Stimulated activated CD8-positive, alpha-beta memory T cell treated with anti-CD3 and anti-CD28 coated beads, Interleukin-4, amount 100 ng/mL, for 48 hours (primary cell): ENCODE data around the gene ZNF454.

ENCODE experiments used
- DNase-seq: peaks from one replicate; pipeline ENCODE4 v3.0.0-alpha.2; 2020

ZNF454 gene

GRCh38 chr5:178940569-178941360 is at the start of gene ZNF454:
Gene ZNF454 (plus strand): TSS chr5:178941198. CDS start chr5:178942792, 1,594 bp downstream.
- DNase-seq = no peak

- DNase-seq = peak; percentile 35
Observed at GRCh38 chr5:178895615-178896571, 45.1 kb upstream of the ZNF454 start, which contains the start of gene ZFP2. Gene ZFP2 (plus strand): TSS chr5:178895913. CDS start chr5:178931314, 35,401 bp downstream.

- DNase-seq = no peak
Observed at GRCh38 chr5:178899289-178899688, 41.7 kb upstream of the ZNF454 start.

GRCh38 chr5:178902849-178903248 is 38.1 kb upstream of the ZNF454 start:
- DNase-seq = no peak

GRCh38 chr5:178931846-178932760 is 8.9 kb upstream of the ZNF454 start:
- no peak for DNase-seq

- DNase-seq = no peak
Observed at GRCh38 chr5:178941361-178941760, 363 bp downstream of the ZNF454 start.

GRCh38 chr5:178965465-178966055 is 24.6 kb downstream of the ZNF454 start:
- DNase-seq = no peak

- no peak for DNase-seq
Observed at GRCh38 chr5:178981381-178981780, 40.4 kb downstream of the ZNF454 start.

- DNase-seq = no peak
Observed at GRCh38 chr5:178982941-178983340, 41.9 kb downstream of the ZNF454 start.

GRCh38 chr5:178983728-178984127 is 42.7 kb downstream of the ZNF454 start:
- no peak for DNase-seq

- DNase-seq = no peak
Observed at GRCh38 chr5:178984145-178985072, 43.4 kb downstream of the ZNF454 start.

- DNase-seq = no peak
Observed at GRCh38 chr5:178986326-178986960, 45.4 kb downstream of the ZNF454 start.

GRCh38 chr5:178988436-178989220 is 47.6 kb downstream of the ZNF454 start:
- no peak for DNase-seq

GRCh38 chr5:178989311-178989710 is 48.3 kb downstream of the ZNF454 start:
- no peak for DNase-seq

- DNase-seq = no peak
Observed at GRCh38 chr5:178990491-178990890, 49.5 kb downstream of the ZNF454 start.

- no peak for DNase-seq
Observed at GRCh38 chr5:178991190-178992145, 50.5 kb downstream of the ZNF454 start.

- DNase-seq = no peak
Observed at GRCh38 chr5:178992291-178992895, 51.4 kb downstream of the ZNF454 start.

GRCh38 chr5:178993236-178993765 is 52.3 kb downstream of the ZNF454 start:
- no peak for DNase-seq
